Activated naive CD4-positive, alpha-beta T cell treated with anti-CD3 and anti-CD28 coated beads, Interleukin-2, amount 50 U/mL, for 24 hours (primary cell): ENCODE measurements around the gene OR5K4.
A peak's percentile ranks its signal among the peaks of the same experiment; 100 is the strongest.

Source experiments
- H3K27ac Mint-ChIP-seq: one replicate; pipeline ENCODE4 v1.8.0; 2021; ENCODE audit warnings: mild to moderate bottlenecking, mixed read lengths
- H3K27me3 Mint-ChIP-seq: one replicate; pipeline ENCODE4 v1.8.0; 2021; ENCODE audit warnings: mixed read lengths
- H3K36me3 Mint-ChIP-seq: one replicate; pipeline ENCODE4 v1.8.0; 2021; ENCODE audit warnings: mixed read lengths
- H3K4me1 Mint-ChIP-seq: one replicate; pipeline ENCODE4 v1.8.0; 2021; ENCODE audit warnings: mixed read lengths
- H3K4me3 Mint-ChIP-seq: one replicate; pipeline ENCODE4 v1.8.0; 2021; ENCODE audit warnings: mild to moderate bottlenecking, mixed read lengths
- H3K9me3 Mint-ChIP-seq: one replicate; pipeline ENCODE4 v1.8.0; 2021; ENCODE audit warnings: mixed read lengths

OR5K4 gene, protein sequence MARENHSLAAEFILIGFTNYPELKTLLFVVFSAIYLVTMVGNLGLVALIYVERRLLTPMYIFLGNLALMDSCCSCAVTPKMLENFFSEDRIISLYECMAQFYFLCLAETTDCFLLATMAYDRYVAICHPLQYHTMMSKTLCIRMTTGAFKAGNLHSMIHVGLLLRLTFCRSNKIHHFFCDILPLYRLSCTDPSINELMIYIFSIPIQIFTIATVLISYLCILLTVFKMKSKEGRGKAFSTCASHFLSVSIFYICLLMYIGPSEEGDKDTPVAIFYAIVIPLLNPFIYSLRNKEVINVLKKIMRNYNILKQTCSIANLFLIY

DNA sequence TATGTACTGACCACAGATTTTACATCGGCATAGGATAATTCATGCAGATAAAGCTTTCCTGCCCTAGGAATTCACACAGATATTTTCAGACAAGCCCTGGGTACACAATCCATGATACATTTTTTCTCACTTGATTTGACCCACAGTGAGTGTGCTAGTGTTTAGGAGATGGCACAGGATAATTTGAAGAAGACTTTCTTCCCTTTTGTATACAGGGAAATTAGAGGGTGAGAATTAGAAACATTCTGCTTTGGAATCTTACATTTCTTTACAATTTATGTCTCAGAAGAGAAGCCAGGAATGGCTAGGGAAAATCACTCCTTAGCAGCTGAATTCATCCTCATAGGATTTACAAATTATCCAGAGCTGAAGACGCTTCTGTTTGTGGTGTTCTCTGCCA, at the start of gene OR5K4:
Gene OR5K4, plus strand, starts transcription at position 301 of the 400 bp plus-strand sequence. Its CDS starts 0 bp downstream, at position 301.
- H3K36me3 Mint-ChIP-seq: peaks cover 2% of the 10 kb centered on the region
- H3K27ac Mint-ChIP-seq: no peak within 1 kb of the TSS
- no peak within 1 kb of the TSS for H3K4me3 Mint-ChIP-seq
- peaks cover 4% of the 10 kb centered on the region for H3K27me3 Mint-ChIP-seq
- no peaks in the 10 kb centered on the region for H3K4me1 Mint-ChIP-seq
- H3K9me3 Mint-ChIP-seq: peaks cover 6% of the 10 kb centered on the region

DNA sequence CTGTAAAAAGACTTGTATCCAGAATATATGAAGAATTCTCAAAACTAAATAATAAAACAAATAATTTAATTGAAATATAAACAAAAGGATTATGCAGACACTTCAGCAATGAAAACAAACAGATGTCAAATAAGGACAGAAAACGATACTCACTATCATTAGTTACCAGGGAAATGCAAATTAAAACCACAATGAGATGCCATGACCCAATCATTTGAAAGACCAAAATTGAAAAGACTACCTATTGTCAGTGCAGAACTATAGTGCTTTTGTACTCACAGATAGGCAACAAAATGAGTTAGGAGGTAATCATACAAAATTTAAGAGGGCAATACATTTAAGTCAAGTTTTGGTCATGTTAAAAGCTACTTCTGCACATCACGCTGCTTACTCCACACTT, 31.6 kb upstream of the OR5K4 start:
- Mint-ChIP-seq H3K4me1 (no peaks in the 10 kb centered on the region), H3K4me3 (no peak overlapping the region), H3K27ac (no peak overlapping the region), H3K27me3 (peaks cover 6% of the 10 kb centered on the region), H3K36me3 (no peaks in the 10 kb centered on the region), H3K9me3 (no peaks in the 10 kb centered on the region)

DNA sequence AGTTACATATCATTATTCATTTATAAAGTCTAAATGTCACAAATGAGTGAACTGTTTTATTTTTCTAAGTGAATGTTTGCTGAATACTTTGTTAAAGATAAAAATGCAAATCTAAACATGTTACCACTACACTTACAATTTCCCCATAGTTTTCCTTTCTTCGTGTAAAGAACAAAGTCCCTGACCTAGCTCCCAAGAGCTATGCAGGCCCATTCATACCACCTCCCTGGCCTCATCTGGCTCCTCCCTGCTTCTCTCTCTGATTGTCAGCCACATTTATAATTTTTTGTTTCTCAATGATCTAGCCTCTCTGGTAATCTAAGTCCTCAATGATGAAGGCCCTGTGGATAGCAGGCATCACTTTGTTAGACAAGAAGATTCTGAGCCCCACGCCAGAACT, 31.0 kb upstream of the OR5K4 start:
- H3K27me3 Mint-ChIP-seq: peaks cover 7% of the 10 kb centered on the region
- no peak overlapping the region for H3K4me3 Mint-ChIP-seq
- H3K36me3 Mint-ChIP-seq: no peaks in the 10 kb centered on the region
- no peaks in the 10 kb centered on the region for H3K9me3 Mint-ChIP-seq
- H3K4me1 Mint-ChIP-seq: no peaks in the 10 kb centered on the region
- no peak overlapping the region for H3K27ac Mint-ChIP-seq

DNA sequence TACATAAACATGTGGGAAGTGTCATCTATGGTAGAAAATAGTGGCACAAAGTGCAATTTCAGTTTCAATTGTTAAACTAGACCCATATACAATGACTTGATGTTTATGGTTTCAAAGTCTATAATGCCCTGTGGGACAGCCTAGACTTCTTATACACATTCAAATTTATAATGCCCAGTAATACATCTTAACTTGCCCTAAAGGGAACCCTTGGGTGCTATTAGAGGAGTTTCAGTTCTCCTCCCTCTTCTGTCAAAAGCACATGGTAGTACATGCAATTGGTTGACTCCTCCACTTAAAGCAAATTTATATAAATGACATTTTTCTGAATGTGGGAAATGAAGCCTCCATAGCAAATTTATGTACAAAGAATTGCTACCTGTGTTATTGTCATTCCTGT, 30.2 kb upstream of the OR5K4 start:
- Mint-ChIP-seq H3K9me3 (no peaks in the 10 kb centered on the region), H3K27me3 (peaks cover 7% of the 10 kb centered on the region), H3K4me1 (no peaks in the 10 kb centered on the region), H3K36me3 (no peaks in the 10 kb centered on the region), H3K27ac (no peak overlapping the region), H3K4me3 (no peak overlapping the region)

DNA sequence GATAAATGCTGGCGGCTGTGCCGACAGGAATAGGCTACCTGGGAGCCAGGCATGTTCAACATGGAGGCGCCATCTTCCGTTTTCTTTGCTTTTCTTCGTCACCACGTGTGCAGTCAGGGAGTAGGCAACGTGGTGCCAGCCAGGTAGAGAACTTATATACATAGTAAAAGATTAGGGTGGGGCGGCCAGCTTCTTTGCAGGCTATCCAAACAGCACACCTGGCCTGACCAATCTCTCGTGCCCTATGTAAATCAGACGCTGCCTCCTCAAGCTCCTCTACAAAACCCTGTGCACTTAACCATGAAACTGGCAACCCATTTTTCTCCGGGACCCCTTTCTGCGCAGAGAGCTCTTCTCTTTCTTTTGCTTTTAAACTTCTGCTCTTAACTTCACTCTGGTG, 28.6 kb upstream of the OR5K4 start:
- peaks cover 11% of the 10 kb centered on the region for H3K27me3 Mint-ChIP-seq
- H3K4me3 Mint-ChIP-seq: no peak overlapping the region
- no peak overlapping the region for H3K27ac Mint-ChIP-seq
- H3K36me3 Mint-ChIP-seq: no peaks in the 10 kb centered on the region
- H3K9me3 Mint-ChIP-seq: no peaks in the 10 kb centered on the region
- no peaks in the 10 kb centered on the region for H3K4me1 Mint-ChIP-seq

DNA sequence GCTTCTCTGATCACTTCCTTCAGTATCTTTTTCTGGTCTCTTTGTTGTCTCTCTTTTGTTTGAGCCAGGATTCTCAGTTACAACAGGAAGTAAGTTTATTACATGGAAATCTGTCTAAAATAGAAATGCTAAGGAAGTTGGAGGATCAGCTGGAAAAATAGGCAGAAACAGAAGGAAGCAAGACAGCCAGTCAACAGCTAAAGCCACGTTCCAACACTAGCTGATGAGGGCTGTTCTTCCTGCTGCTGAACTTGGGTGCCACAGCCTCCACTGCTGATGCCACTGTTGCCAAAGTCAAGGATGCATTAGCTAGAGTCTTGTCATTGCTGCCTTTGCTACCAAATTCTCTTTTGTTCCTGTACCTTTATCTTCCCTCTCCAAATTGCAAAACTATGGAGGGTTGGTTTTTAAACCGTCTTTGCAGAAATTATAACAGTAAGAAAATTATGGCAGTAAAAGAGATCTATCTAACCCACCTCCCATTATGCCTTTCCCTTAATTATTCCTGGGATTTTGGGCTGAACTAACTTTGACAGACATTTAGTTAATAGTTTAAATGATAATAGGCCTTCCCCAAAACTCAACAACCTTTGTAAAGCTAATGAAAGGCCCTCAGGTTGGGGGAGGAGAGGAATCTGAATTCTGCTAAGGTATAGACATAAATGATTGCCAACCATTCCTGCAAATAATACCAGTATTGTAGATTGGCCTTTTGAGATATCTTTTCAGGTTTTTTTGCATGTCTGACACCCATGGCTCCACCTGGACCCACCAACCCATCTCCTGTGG, 27.4 kb upstream of the OR5K4 start:
- Mint-ChIP-seq H3K27me3 (peaks cover 11% of the 10 kb centered on the region), H3K27ac (no peak overlapping the region), H3K36me3 (no peaks in the 10 kb centered on the region), H3K4me1 (no peaks in the 10 kb centered on the region), H3K4me3 (no peak overlapping the region), H3K9me3 (no peaks in the 10 kb centered on the region)

DNA sequence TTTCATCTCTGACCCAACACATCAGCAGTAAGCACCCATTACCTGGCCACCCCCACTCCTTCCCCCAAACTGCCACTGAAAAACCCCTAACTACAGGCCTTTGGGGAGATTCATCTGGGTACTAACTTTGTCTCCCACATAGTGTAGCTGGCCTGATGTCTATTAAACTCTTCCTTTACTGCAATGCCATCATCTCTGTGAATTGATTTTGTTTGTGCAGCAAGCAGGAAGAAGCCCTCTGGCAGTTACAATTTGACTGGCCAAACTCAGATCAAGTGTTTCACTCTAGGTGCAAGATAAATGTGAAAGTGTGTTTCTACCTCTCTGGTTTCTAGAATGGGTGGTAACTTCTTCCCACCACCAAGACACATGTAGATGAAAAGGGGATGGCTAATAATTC, 26.7 kb upstream of the OR5K4 start:
- no peak overlapping the region for H3K27ac Mint-ChIP-seq
- H3K36me3 Mint-ChIP-seq: no peaks in the 10 kb centered on the region
- no peak overlapping the region for H3K4me3 Mint-ChIP-seq
- H3K27me3 Mint-ChIP-seq: peaks cover 14% of the 10 kb centered on the region
- H3K9me3 Mint-ChIP-seq: no peaks in the 10 kb centered on the region
- no peaks in the 10 kb centered on the region for H3K4me1 Mint-ChIP-seq

DNA sequence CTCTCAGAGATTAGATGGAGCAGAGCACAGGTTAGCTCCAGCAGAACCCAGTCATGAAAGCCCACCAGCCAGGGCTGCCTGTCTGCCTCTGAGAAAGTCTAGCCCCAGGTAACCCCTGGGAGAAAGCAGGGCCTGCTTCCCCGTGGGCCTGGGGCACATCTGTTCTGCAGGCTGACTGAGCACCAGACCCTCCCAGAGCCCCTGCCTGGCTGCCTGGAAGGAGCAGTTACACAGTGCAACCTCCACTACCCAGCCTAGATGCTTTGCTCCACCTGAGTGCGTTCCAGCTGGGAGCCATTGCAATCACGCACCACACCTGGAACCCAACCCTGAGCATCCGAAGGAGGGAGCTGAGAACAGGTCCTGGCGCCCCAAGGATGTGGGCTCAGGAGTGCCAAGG, 24.7 kb upstream of the OR5K4 start:
- Mint-ChIP-seq H3K27me3 (peaks cover 21% of the 10 kb centered on the region), H3K27ac (no peak overlapping the region)

DNA sequence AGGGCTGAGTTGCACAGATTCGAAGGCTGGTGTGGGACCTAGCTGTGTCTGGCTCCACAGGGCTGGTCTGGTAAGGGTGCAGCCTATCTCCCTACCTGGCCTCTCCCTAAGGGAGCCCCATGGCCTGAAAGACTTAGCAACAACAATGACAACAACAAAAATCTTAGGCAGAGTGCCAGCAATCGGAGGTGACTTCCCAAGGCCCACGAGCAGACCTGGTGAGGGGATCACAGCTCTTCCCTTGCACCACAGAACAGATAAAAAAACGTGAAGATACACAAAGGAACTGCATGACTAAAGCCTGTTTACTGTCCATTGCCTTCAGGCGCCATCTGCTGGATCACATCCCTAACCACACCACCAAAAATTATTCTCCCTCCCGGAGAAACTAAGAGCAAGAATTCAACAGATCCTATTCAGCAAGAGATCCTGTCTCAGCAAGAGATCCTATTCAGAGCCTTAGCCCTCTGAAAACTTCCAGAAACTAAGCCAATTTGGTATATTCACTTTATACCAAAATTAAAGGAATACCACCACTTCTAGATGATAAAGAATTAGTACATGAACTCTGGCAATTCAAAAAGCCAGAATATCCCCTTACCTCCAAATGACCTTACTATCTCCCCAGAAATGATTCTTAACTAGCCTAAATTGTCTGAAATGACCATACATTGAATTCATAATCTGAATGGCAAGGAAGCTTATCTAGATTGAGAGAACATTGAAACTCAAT, 24.1 kb upstream of the OR5K4 start:
- Mint-ChIP-seq H3K4me3 (no peak overlapping the region), H3K36me3 (no peaks in the 10 kb centered on the region), H3K27ac (no peak overlapping the region), H3K4me1 (no peaks in the 10 kb centered on the region), H3K27me3 (peaks cover 26% of the 10 kb centered on the region), H3K9me3 (no peaks in the 10 kb centered on the region)

More for the DNA sequence above, 24.7 kb upstream of the OR5K4 start:
- Mint-ChIP-seq H3K9me3 (no peaks in the 10 kb centered on the region), H3K36me3 (no peaks in the 10 kb centered on the region), H3K4me3 (no peak overlapping the region), H3K4me1 (no peaks in the 10 kb centered on the region)

DNA sequence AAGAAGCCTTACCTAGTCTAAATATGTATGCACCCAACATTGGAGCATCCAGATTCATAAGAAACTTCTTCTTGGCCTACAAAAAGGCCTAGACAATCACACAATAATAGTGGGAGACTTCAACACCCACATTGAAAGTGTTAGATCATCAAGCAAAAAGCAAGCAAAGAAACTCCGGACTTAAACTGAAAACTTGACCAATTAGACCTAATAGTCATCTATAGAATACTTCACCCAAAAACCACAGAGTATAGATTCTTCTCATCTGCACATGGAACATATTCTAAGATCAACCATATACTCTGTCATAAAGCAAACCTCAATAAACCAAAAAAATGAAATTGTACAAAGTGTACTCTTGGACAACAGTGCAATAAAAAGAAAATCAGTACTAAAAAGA, 22.3 kb upstream of the OR5K4 start:
- H3K4me1 Mint-ChIP-seq: no peaks in the 10 kb centered on the region
- no peak overlapping the region for H3K27ac Mint-ChIP-seq
- no peaks in the 10 kb centered on the region for H3K36me3 Mint-ChIP-seq
- no peaks in the 10 kb centered on the region for H3K9me3 Mint-ChIP-seq
- no peak overlapping the region for H3K4me3 Mint-ChIP-seq
- H3K27me3 Mint-ChIP-seq: peaks cover 24% of the 10 kb centered on the region

DNA sequence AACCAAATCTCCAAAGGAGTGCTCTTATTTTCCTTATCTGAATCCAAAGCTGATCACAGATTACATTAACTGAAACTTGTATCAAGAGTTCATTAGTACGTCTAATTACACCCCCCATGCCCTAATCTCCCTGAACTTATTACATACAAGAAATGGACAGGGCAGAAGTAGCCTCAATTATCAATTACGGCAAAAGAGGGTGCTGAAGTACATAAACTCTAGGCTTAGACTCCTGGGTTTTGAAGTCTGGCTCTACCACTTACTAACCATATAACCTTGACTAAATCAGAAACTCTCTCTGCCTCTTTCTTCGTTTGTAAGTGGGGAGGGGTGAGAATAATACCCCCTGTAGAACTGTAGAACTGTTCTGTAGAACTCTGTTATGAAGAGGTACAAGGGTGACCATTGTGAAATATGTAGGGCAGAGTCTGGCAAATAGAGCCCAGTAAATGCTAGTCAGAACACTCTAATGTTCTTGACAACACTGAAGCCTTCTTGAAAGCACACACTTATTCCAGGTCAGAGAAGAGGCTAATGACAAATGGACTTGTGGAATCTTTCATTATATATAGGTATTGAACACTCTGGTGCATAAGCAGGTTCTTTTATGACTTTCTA, 19.6 kb upstream of the OR5K4 start:
- Mint-ChIP-seq H3K9me3 (no peaks in the 10 kb centered on the region), H3K27me3 (peaks cover 25% of the 10 kb centered on the region), H3K27ac (no peak overlapping the region), H3K36me3 (no peaks in the 10 kb centered on the region), H3K4me3 (no peak overlapping the region), H3K4me1 (no peaks in the 10 kb centered on the region)

DNA sequence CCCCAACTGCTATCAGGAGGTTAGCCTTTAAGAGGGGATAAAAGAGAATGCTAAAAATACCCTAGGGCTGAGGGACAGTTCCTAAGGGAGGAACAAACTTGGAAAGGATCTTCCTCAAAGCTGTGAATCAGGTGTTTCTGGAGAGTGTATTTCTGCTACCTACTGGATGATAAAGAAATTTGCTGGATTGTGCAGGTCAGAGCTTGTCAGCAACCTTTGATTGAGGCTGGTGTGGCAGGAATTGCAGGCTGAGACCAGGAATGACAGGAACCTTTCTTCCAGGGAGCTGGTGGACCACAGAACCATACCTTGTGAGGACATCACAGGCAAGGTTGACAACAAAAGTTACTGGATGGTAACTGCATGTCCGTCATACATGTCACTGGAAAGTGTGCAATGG, 14.6 kb upstream of the OR5K4 start:
- Mint-ChIP-seq H3K27me3 (peaks cover 18% of the 10 kb centered on the region), H3K27ac (no peak overlapping the region), H3K4me1 (no peaks in the 10 kb centered on the region), H3K4me3 (no peak overlapping the region), H3K36me3 (no peaks in the 10 kb centered on the region), H3K9me3 (no peaks in the 10 kb centered on the region)

DNA sequence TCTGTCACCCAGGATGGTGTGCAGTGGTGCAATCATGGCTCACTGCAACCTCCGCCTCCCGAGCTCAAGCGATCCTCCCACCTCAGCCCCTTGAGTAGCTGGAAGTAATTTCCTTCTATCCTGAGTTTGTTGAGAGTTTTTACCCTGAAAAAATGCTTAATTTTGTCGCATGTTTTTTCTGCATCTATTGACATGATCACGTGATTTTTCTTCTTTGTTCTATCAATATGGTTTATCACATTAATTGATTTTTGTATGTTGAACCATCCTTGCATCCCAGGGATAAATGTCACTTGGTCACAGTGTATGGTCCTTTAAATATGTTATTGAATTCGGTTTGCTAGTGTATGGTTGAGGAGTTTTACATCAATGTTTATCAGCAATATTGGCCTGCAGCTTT, 11.9 kb upstream of the OR5K4 start:
- Mint-ChIP-seq H3K9me3 (no peaks in the 10 kb centered on the region), H3K36me3 (no peaks in the 10 kb centered on the region), H3K4me3 (no peak overlapping the region), H3K27ac (no peak overlapping the region), H3K27me3 (peaks cover 10% of the 10 kb centered on the region), H3K4me1 (no peaks in the 10 kb centered on the region)

DNA sequence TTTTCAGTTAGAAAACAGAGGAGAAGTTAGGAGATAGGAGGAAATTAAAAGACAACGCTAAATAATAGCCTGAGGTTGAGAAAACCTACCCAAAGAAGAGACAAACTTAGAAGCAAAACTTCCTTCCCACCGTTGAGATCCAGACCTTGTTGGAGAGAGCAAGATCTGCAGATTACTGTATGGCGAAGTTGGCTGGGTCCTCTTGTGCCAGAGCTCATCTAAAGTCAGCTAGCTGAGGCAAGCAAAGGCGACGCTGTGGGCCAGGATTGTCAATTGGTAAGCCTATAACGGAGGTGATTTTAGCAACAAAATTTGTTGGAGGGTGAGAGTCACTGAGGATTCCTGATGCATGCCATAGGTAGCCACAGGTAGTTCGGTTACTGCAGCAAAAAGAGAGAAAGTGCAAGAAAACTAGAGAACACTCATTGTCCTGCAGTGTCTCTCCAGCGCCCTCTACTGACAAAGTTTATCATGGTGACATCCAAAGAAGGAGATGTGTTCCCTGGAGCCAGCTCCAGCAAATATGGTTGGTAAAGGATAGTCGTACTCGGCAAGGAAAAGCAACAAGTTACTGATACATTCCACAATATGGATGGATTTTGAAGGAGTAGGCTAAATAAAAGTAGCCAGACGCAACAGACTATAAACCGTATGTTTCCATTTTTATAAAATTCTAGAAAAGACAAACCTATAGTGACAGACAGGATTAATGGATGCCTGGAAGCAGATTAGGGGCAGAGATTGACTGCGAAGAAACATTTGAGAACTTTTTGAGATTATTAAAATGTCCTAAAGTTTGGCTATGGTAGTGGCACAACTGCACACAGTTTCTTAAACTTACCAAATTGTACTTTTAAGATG, 9.8 kb upstream of the OR5K4 start:
- no peak overlapping the region for H3K4me3 Mint-ChIP-seq

DNA sequence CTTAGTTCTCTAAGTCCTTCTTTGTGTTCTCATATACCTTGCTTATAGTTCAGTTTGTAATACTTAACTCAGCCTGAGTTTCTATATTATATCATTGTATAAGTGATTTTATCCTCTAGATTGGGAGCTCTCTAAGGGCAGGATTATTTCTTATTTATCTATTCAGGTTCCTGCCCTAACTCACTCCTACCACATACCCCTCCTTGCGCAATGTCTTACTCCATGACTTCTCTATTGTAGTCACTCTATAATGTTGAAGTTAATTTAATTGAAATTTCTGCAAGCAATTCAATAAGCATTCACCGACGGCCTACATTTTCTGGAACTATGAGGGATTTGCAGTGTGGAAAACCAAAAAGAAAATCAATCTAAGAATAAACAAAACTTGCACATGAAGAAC, 3.6 kb upstream of the OR5K4 start:
- Mint-ChIP-seq H3K27ac (peak overlapping the region; percentile 14), H3K9me3 (no peaks in the 10 kb centered on the region), H3K36me3 (no peaks in the 10 kb centered on the region), H3K4me3 (no peak overlapping the region), H3K27me3 (peaks cover 10% of the 10 kb centered on the region), H3K4me1 (no peaks in the 10 kb centered on the region)

More for the DNA sequence above, 9.8 kb upstream of the OR5K4 start:
- Mint-ChIP-seq H3K9me3 (no peaks in the 10 kb centered on the region), H3K27ac (no peak overlapping the region), H3K36me3 (no peaks in the 10 kb centered on the region), H3K27me3 (peaks cover 14% of the 10 kb centered on the region), H3K4me1 (no peaks in the 10 kb centered on the region)
